ENCODE measurements around the gene COL9A2.

Gene COL9A2

GRCh38 chr1:40256401-40257084 lies 60.5 kb downstream of the COL9A2 start:
- DNase-seq = peak; percentile 2

- DNase-seq = no peak
Measured at GRCh38 chr1:40255231-40255630, 61.9 kb downstream of the COL9A2 start.

- no peak for DNase-seq
Measured at GRCh38 chr1:40252601-40253000, 64.5 kb downstream of the COL9A2 start.

GRCh38 chr1:40251456-40251855 lies 65.6 kb downstream of the COL9A2 start:
- DNase-seq = no peak
